Measurements from ENCODE around the gene ATIC.

DNA sequence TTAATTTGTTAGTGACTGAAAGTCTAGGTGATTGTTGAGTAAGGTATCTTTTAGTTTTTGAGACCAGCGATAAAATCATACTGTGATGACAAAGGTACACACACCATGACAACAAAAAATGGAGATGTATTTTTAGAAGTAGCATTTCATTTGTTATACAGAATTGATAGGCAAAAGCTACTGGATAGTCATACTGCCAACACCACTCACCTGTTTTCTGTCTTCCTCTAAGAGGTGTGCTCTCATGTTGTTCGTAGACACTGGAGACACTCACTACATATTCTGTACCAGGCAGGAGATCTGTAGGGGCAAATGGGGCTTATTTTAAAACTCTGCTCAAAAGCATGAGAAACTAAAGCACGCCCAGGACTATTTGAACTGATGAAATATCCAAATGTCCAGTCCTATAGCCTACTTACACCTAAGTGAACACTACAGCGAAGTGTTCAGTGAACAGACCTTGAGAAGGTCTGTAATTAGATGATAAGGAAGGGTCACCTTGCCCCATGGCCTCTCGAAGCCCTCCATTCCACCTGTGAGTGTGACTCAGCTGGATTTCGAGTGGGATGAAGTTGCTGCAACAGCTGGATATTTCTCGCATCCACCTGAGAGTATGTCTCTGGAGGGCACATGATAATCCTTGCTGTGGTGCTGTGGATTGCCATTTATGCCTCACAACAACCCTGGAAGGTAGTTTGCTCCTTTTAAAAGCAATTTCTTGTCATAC lies 76.3 kb downstream of the ATIC start:
- TF ChIP-seq, protein P1, sequence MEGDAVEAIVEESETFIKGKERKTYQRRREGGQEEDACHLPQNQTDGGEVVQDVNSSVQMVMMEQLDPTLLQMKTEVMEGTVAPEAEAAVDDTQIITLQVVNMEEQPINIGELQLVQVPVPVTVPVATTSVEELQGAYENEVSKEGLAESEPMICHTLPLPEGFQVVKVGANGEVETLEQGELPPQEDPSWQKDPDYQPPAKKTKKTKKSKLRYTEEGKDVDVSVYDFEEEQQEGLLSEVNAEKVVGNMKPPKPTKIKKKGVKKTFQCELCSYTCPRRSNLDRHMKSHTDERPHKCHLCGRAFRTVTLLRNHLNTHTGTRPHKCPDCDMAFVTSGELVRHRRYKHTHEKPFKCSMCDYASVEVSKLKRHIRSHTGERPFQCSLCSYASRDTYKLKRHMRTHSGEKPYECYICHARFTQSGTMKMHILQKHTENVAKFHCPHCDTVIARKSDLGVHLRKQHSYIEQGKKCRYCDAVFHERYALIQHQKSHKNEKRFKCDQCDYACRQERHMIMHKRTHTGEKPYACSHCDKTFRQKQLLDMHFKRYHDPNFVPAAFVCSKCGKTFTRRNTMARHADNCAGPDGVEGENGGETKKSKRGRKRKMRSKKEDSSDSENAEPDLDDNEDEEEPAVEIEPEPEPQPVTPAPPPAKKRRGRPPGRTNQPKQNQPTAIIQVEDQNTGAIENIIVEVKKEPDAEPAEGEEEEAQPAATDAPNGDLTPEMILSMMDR (conservative IDR thresholded peaks at IDR 0.05): no peak
- no peak for TF ChIP-seq ZFX (IDR thresholded peaks at IDR 0.05)

Data from C4-2B (cell line).